SK-N-SH treated with all-trans-retinoic acid at 6 μM for 48 hours (cell line): ENCODE measurements around the gene PTPRT.

Experiments
- ATAC-seq: fragments of 200-7000 bp; cut with Tn5 transposase; 3 replicates; pipeline ENCODE4 v1.9.1; 2020; ENCODE audit warnings: mild to moderate bottlenecking, moderate library complexity
- ARNTL ChIP-seq: fragments of 450-650 bp; formaldehyde crosslinking; IDR thresholded peaks from 2 replicates; pipeline ENCODE4 v1.5.0; 2020; ENCODE audit warnings: low read depth, mild to moderate bottlenecking, moderate library complexity, borderline replicate concordance
- BACH2 ChIP-seq: fragments of 250-450 bp; sonication (Bioruptor Pico); IDR thresholded peaks from 2 replicates; pipeline ENCODE4 v1.9.0; 2021; ENCODE audit warnings: mild to moderate bottlenecking, borderline replicate concordance
- CSDC2 ChIP-seq: fragments of 250-450 bp; sonication (Bioruptor Pico); IDR thresholded peaks from 2 replicates; pipeline ENCODE4 v1.5.0; 2020; ENCODE audit warnings: mild to moderate bottlenecking, moderate library complexity
- ESRRG ChIP-seq: fragments of 250-450 bp; sonication (Bioruptor Pico); IDR thresholded peaks from 2 replicates; pipeline ENCODE4 v1.6.1; 2021; ENCODE audit warnings: mild to moderate bottlenecking
- GLIS3 ChIP-seq: fragments of 250-450 bp; sonication (Bioruptor Pico); IDR thresholded peaks from 2 replicates; pipeline ENCODE4 v1.5.0; 2020; ENCODE audit warnings: mild to moderate bottlenecking, moderate library complexity
- ISL1 ChIP-seq: fragments of 250-450 bp; sonication (Bioruptor Pico); IDR thresholded peaks from 2 replicates; pipeline ENCODE4 v2.1.2; 2022; ENCODE audit warnings: mild to moderate bottlenecking, moderate library complexity
- OSR1 ChIP-seq: fragments of 250-450 bp; sonication (Bioruptor Pico); IDR thresholded peaks from 2 replicates; pipeline ENCODE4 v1.8.0; 2022; ENCODE audit warnings: moderate library complexity, mild to moderate bottlenecking, inconsistent platforms
- SNAI2 ChIP-seq: fragments of 250-450 bp; sonication (Bioruptor Pico); IDR thresholded peaks from 2 replicates; pipeline ENCODE4 v1.5.0; 2020; ENCODE audit warnings: mild to moderate bottlenecking, moderate library complexity
- TCF4 ChIP-seq: fragments of 250-450 bp; sonication (Bioruptor Pico); IDR thresholded peaks from 2 replicates; pipeline ENCODE4 v1.8.0; 2021; ENCODE audit warnings: mild to moderate bottlenecking, moderate library complexity, borderline replicate concordance
- TOX ChIP-seq: fragments of 250-450 bp; sonication (Bioruptor Pico); IDR thresholded peaks from 2 replicates; pipeline ENCODE4 v1.8.0; 2021; ENCODE audit warnings: mild to moderate bottlenecking, moderate library complexity, borderline replicate concordance
- TSHZ2 ChIP-seq: fragments of 250-450 bp; sonication (Bioruptor Pico); IDR thresholded peaks from 2 replicates; pipeline ENCODE4 v1.5.0; 2020; ENCODE audit warnings: mild to moderate bottlenecking, moderate library complexity
- ZC3H10 ChIP-seq: fragments of 250-450 bp; sonication (Bioruptor Pico); IDR thresholded peaks from 2 replicates; pipeline ENCODE4 v1.5.1; 2021; ENCODE audit warnings: mild to moderate bottlenecking, moderate library complexity
- ZFP3 ChIP-seq: fragments of 250-450 bp; sonication (Bioruptor Pico); IDR thresholded peaks from 2 replicates; pipeline ENCODE4 v1.5.0; 2020; ENCODE audit warnings: mild to moderate bottlenecking, moderate library complexity
- ZFP30 ChIP-seq: fragments of 450-650 bp; formaldehyde crosslinking; IDR thresholded peaks from 2 replicates; pipeline ENCODE4 v1.5.0; 2022; ENCODE audit warnings: mild to moderate bottlenecking, moderate library complexity
- ZNF70 ChIP-seq: fragments of 450-650 bp; formaldehyde crosslinking; IDR thresholded peaks from 2 replicates; pipeline ENCODE4 v1.5.0; 2020; ENCODE audit warnings: mild to moderate bottlenecking, moderate library complexity
- ZNF8 ChIP-seq: fragments of 450-650 bp; formaldehyde crosslinking; IDR thresholded peaks from 2 replicates; pipeline ENCODE4 v1.5.0; 2020; ENCODE audit warnings: mild to moderate bottlenecking, moderate library complexity
- TF ChIP-seq, protein P1 (sequence below): fragments of 250-450 bp; sonication (Bioruptor Pico); IDR thresholded peaks from 2 replicates; pipeline ENCODE4 v1.5.1; 2021; ENCODE audit warnings: mild to moderate bottlenecking, moderate library complexity
- TF ChIP-seq, protein P2 (sequence below): fragments of 250-450 bp; sonication (Bioruptor Pico); IDR thresholded peaks from 2 replicates; pipeline ENCODE4 v1.5.1; 2020; ENCODE audit warnings: low read depth, mild to moderate bottlenecking, moderate library complexity
- TF ChIP-seq, protein P3 (sequence below): fragments of 250-450 bp; sonication (Bioruptor Pico); IDR thresholded peaks from 2 replicates; pipeline ENCODE4 v1.8.0; 2021; ENCODE audit warnings: low read depth, mild to moderate bottlenecking, moderate library complexity, borderline replicate concordance

PTPRT gene

DNA sequence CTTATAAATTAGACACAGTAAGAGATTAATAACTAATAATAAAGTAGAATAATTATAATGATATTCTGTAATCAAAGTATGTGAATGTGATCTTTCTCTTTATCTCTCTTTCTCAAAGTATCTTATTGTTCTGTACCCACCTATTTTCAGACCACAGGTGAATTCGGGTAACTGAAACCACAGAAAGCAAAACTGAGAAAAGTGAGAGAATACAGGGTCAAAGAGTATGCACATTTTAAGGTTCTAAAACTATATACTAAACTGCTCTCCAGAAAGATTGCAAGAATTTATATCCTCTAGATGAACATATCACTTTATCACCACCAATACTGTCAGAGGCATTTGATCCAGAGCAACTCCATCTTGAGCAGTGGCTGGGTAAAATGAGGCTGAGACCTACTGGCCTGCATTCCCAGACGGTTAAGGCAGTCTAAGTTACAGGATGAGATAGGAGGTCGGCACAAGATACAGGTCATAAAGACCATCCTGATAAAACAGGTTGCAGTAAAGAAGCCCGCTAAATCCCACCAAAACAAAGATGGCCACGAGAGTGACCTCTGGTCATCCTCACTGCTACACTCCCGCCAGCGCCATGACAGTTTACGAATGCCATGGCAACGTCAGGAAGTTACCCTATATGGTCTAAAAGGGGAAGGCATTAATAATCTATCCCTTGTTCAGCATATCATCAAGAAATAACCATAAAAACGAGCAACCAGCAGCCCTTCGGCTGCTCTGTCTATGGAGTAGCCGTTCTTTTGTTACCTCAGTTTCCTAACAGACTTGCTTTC is 211.3 kb downstream of the PTPRT start:
- no peak for ATAC-seq
- TF ChIP-seq OSR1 (CRISPR knock-in tag): no peak
- no peak for TF ChIP-seq ESRRG (CRISPR knock-in tag)
- TF ChIP-seq ZNF70: no peak
- TF ChIP-seq ZFP3 (CRISPR knock-in tag): no peak
- TF ChIP-seq, protein P1, sequence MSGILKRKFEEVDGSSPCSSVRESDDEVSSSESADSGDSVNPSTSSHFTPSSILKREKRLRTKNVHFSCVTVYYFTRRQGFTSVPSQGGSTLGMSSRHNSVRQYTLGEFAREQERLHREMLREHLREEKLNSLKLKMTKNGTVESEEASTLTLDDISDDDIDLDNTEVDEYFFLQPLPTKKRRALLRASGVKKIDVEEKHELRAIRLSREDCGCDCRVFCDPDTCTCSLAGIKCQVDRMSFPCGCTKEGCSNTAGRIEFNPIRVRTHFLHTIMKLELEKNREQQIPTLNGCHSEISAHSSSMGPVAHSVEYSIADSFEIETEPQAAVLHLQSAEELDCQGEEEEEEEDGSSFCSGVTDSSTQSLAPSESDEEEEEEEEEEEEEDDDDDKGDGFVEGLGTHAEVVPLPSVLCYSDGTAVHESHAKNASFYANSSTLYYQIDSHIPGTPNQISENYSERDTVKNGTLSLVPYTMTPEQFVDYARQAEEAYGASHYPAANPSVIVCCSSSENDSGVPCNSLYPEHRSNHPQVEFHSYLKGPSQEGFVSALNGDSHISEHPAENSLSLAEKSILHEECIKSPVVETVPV: no peak
- TF ChIP-seq TOX (CRISPR knock-in tag): no peak
- no peak for TF ChIP-seq GLIS3

GRCh38 chr20:42975974-42976373 is 213.7 kb downstream of the PTPRT start:
- TF ChIP-seq ZC3H10 (CRISPR knock-in tag): no peak
- no peak for TF ChIP-seq TSHZ2 (CRISPR knock-in tag)
- TF ChIP-seq, protein P2, sequence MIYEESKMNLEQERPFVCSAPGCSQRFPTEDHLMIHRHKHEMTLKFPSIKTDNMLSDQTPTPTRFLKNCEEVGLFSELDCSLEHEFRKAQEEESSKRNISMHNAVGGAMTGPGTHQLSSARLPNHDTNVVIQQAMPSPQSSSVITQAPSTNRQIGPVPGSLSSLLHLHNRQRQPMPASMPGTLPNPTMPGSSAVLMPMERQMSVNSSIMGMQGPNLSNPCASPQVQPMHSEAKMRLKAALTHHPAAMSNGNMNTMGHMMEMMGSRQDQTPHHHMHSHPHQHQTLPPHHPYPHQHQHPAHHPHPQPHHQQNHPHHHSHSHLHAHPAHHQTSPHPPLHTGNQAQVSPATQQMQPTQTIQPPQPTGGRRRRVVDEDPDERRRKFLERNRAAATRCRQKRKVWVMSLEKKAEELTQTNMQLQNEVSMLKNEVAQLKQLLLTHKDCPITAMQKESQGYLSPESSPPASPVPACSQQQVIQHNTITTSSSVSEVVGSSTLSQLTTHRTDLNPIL: no peak
- TF ChIP-seq BACH2 (CRISPR knock-in tag): no peak
- TF ChIP-seq ISL1 (CRISPR knock-in tag): no peak
- no peak for TF ChIP-seq OSR1 (CRISPR knock-in tag)
- TF ChIP-seq TCF4 (CRISPR knock-in tag): no peak
- no peak for TF ChIP-seq SNAI2
- TF ChIP-seq ZFP30 (CRISPR knock-in tag): no peak
- TF ChIP-seq, all 23 proteins: peak for 0
- ATAC-seq: no peak

DNA sequence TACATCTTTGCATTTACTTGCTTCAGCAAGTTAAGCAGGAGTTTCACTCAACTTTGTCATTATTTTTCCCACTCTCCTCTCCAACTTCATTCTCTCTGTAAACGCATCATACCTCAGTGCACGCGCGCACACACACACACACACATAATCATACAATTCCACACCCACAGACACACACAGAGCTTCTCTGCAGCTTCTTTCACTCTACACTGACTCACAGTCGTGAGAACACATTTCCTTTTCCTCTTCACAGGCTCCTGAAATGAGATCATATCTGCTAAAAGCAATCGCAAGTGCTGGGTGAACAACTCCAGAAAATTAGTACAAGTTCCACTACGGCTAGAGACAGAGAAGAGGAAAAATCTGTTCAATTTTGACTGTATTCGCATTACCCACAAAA is 215.4 kb downstream of the PTPRT start:
- ATAC-seq: no peak
- TF ChIP-seq ZNF8 (CRISPR knock-in tag): no peak
- TF ChIP-seq, protein P2: no peak
- no peak for TF ChIP-seq ZFP30 (CRISPR knock-in tag)
- TF ChIP-seq OSR1 (CRISPR knock-in tag): no peak
- no peak for TF ChIP-seq TCF4 (CRISPR knock-in tag)
- TF ChIP-seq, protein P3, sequence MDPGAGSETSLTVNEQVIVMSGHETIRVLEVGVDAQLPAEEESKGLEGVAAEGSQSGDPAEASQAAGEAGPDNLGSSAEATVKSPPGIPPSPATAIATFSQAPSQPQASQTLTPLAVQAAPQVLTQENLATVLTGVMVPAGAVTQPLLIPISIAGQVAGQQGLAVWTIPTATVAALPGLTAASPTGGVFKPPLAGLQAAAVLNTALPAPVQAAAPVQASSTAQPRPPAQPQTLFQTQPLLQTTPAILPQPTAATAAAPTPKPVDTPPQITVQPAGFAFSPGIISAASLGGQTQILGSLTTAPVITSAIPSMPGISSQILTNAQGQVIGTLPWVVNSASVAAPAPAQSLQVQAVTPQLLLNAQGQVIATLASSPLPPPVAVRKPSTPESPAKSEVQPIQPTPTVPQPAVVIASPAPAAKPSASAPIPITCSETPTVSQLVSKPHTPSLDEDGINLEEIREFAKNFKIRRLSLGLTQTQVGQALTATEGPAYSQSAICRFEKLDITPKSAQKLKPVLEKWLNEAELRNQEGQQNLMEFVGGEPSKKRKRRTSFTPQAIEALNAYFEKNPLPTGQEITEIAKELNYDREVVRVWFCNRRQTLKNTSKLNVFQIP (CRISPR knock-in tag): no peak
- no peak for TF ChIP-seq ISL1 (CRISPR knock-in tag)
- no peak for TF ChIP-seq ESRRG (CRISPR knock-in tag)
- no peak for TF ChIP-seq TSHZ2 (CRISPR knock-in tag)
- TF ChIP-seq GLIS3: no peak
- TF ChIP-seq, protein P1: no peak
- no peak for TF ChIP-seq ZFP3 (CRISPR knock-in tag)
- no peak for TF ChIP-seq TOX (CRISPR knock-in tag)
- no peak for TF ChIP-seq ARNTL (CRISPR knock-in tag)
- TF ChIP-seq CSDC2 (CRISPR knock-in tag): no peak
- TF ChIP-seq, all 23 proteins: peak for 0
